HG02678 (cell line): ENCODE data around the gene PTPN11.
"Not testable (repeated sequence)": the region's sequence is repeated elsewhere in the genome, so short reads cannot be mapped to it uniquely, and the experiment has no call there.

Experiments used
- ATAC-seq: cut with Tn5 transposase; IDR thresholded peaks from one replicate; pipeline ENCODE4 v1.9.1; 2021; ENCODE audit warnings: mild to moderate bottlenecking, moderate library complexity; ENCODE audit not compliant: unreplicated experiment

PTPN11 gene

DNA sequence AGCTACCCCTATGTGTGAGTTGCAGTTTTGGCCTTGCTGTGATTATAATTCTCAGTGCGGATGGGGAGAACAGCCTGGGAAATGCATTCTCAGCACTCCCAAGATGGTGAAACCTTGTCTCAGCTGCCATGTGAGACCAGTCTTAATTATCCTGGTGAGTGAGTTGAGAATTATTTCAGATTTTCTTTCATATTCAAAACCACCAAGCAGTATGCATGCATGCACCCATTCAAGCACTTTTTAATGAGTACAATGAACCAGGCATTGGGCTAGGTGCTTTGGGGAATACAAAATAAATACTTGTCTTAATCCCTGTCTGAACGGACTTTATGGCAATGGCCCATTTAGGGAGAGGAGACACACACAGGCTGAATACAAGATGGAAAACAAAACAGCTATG lies 94.7 kb downstream of the PTPN11 start:
- ATAC-seq, result no peak

DNA sequence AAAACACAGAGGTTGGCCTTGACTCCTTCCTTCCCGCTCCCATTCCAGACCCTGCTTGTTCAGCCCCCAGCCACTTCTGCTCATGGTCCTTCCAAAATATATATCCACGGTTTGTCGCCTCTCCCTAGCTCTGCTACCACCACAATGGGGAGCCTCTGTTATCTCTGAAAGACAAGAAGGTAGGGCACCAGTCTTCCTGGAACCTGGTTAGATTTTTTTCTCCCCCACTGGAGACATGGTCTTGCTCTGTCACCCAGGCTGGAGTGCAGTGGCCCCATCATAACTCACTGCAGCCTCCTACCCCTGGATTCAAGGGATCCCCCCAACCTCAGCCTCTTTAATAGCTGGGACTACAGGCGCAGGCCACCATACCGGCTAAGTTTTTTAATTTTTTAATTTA lies 95.7 kb downstream of the PTPN11 start:
- ATAC-seq, result no peak

DNA sequence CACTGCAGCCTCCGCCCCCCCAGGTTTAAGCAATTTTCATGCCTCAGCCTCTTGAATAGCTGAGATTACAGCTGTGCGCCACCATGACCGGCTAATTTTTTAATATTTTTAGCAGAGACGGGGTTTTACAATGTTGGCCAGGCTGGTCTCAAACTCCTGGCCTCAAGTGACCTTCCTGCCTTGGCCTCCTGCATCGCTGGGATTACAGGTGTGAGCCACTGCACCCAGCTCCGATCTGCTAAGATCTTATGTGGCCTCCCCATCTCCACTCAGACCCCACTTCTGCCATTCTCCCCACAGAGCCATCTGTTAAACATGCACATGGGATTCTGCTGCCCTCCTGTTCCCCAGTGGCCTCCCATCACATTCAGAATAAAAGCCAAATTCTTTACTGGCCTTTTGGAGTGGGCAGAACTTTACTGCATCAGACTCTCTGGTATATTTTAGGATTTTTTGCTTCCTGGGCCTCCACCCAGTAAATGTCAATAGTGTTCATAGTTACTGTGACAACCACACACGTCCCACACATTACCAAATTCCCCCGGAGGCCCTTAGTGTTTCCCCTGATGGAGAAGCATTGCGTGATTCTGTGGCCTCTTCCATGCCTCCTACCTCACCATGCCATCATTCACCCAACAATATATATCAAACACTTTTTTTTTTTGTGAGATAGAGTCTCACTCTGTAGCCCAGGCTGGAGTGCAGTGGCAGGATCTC lies 96.3 kb downstream of the PTPN11 start:
- no peak for ATAC-seq

DNA sequence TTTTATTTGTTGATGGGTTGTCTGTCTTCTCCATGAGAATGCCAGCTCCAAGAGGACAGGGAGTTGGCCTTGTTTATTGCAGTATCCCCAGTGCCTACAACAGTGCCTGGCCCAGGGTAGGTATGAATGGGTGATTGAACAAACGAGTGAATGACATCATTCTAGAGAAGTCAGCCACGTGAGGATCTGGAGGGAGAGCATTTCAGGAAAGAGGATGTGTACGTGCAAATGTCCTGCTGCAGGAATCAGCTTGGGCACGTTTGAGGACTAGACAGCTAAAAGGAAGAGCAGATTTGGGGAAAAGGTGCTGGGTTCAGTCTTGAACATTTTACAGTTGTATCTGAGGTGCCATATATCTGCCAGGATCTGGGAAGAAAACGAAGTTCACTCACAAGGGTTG lies 97.1 kb downstream of the PTPN11 start:
- ATAC-seq, result no peak

DNA sequence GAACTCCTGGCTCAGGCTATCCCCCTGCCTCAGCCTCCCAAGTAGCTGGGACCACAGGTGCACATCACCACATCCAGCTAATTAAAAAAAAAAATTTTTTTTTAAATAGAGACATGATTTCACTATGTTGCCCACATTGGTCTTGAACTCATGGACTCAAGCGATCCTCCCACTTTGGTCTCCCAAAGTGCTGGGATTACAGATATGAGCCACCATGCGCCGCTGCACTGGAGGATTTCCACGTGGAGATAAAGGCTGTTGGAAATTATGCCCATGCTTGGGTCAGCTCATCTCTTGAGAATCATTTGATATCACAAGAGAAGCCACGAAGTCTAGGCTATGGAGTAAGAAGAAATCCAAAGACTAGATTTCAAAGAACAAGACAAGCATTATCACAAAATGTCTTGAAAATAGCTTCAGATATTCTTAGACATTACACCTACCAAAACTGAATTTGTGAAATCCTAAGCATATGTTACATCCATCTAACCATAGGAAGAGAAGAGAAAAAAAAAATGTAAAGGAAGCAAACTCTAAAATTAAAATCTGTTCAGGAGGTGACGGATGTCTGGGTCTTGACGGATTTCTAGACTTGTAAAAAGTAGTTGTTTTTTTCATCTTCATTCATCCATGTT lies 99.1 kb downstream of the PTPN11 start:
- ATAC-seq, result no peak

DNA sequence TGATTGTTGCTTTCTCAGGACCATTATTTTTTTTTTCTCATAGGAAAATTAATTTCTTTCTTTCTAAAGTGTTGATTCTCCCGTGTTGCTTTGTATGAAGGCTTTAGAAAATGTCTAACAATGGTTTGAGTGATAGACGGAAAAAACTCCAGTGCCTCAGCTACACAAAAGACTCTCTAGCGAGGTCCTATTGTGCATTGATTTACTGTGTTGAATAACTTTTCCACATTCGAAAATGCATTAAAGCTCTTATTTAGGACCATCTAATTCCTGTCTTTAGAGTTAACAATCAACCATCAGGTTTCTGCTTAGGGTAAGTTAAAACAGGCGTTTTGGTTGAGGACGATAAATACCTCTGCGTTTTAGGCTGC lies 99.6 kb downstream of the PTPN11 start:
- ATAC-seq, result no peak

DNA sequence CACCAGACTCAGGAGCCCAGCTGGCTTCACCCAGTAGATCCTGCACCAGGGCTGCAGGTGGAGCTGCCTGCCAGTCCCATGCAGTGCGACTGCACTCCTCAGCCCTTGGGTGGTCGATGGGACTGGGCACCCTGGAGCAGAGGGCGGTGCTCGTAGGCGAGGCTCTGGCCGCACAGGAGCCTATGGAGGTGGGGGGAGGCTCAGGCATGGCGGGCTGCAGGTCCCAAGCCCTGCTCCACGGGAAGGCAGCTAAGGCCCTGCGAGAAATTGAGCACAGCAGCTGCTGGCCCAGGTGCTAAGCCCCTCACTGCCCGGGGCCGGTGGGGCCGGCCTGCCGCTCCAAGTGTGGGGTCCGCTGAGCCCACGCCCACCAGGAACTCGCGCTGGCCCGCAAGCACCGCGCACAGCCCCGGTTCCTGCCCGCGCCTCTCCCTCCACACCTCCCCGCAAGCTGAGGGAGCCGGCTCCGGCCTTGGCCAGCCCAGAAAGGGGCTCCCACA lies 101.1 kb downstream of the PTPN11 start:
- ATAC-seq, result not testable (repeated sequence)

DNA sequence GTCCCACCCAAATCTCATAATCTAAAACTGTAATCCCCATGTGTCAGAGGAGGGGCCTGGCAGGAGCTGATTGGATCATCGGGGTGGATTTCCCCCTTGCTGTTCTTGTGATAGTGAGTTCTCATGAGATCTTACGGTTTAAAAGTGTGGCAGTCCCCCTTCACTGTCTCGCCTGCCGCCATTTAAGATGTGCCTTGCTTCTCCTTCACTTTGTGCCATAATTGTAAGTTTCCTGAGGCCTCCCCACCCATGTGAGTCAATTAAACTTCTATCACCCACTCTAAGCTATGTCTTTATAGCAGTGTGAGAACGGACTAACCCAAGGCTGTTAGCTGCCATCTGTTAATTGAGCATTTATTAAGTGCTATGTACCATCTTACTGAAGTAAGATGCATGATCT lies 105.1 kb downstream of the PTPN11 start:
- ATAC-seq, result no peak

DNA sequence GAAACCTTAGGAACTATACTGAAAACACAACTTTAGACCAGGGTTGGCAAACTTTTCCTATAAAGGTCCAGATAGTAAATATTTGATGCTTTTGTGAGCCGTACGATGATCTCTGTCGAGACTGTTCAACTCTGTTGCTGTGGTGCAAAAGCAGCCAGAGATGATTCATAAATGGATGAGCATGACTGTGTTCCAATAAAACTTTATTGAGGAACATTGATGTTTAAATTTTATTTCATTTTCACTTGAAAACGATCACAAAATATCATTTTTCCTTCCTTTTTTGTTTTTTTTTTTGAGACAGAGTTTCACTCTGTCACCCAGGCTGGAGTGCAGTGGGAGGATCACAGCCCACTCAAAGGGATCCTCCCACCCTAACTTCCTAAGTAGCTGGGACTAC lies 105.5 kb downstream of the PTPN11 start:
- ATAC-seq, result no peak

DNA sequence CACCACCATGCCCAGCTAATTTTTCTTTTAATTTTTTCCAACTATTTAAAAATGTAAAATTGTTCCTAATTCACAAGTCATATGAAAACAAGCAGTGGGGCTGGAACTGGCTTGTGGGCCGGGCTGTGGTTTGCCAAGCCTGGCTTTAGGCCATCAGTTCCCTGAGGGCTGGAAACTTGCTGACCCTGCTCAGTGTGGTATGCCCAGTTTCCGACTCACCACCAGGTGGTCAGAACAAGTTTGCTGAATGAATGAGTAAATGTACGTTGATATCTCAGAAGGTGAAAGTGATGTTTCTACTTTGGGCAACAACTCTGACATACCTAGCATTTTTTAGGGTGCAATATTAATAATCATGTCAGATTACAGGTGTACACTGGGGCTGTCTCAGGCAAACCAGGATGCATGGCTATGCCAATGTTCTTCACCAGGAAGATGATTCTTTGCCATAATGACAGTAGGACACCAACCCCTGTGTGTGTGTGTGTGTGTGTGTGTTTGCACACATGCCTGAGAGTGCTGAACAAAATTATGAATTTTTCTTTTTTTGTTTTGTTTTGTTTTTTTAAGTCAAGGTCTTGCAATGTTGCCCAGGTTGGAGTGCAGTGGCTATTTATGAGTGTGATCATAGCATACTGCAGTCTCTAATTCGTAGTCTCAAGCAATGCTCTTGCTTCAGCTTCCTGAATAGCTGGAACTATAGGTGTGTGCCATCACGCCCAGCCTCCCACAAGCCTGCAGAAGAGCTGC lies 106.1 kb downstream of the PTPN11 start:
- no peak for ATAC-seq

DNA sequence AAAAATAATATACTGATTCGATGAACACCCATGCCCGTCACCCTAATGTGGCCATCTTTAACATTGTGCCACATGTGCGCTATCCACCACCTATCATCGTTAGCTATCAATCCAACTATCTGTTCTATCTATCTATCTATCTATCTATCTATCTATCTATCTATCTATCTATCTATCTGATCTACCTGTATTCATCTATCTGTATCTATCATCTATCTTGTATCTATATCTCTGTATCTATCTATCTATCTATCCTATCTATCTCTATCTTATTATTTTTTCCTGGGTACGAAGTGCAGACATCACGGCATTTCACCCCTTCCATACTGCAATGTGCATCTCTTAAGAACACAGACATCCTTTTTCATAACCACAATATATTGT lies 106.7 kb downstream of the PTPN11 start:
- no peak for ATAC-seq

DNA sequence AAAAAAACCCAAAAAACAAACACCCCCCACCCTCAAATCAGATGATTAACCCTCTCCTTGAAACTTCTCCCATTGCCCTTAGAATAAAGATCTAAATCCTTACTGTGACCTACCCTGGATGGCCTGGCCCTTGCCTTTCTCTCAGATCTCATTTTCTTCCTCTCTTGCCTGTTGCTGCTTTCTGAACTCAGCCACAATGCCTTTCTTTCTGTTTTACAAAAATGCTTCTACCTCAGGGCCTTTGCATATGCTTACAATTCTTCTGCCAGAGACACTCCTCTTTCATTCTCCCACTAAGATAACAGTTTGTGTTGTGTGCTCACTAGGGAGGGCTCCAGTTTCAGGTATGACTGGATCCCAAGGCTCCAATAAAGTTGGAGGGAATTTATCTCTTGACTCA lies 108.3 kb downstream of the PTPN11 start:
- ATAC-seq, result no peak

DNA sequence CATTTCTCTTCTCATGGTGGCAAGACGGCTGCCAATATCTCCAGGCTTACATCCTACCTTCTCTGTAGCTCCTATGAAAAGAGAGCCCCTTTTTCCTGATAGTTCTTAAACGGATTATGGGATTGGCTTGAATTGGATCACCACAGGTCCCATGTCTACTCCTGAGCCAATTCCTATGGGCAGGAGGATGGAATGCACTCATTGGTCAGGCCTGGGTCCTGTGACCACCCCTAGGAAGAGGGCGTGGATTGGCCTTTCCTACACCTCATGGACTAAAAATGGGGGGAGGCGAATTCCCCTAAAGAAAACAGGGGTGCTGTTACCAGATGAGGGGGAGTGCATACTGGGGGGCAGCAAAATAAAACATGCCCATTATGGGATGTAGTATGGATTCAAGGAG lies 108.8 kb downstream of the PTPN11 start:
- no peak for ATAC-seq

DNA sequence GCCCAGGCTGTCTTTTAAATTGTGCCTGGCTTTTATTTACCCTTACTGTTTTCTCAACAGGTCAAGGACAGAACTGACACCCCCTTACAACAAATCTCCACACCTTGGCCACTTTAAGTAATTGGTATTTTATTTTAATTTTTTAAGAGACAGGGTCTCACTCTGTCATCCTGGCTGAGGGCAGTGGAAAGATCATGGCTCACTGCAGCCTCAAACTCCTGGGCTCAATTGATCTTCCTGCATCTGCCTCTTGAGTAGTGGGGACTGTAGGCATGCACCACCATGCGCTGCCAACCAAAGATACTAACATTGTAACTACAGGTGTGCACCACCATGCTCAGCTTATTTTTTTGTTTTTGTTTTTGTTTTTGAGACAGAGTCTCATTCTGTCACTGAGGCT lies 109.8 kb downstream of the PTPN11 start:
- no peak for ATAC-seq

DNA sequence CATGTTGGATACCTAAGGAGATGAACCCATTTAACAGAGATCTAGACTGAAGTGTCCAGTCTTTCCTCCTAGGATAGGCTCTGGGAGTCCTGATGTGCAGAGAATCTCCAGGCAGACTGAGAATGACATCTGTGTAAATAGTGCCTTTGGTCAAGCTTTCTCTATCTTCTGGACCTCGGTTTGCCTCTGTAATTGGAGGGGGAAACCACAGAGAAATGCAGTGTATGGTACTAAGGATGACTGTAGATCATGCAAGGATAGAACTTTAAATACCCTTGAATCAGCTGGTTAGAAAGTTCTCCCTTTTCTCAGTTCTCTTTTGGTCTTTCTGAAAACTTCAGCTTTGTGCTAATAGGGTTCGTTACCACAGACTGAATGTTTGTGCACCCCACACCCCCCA lies 112.2 kb downstream of the PTPN11 start:
- ATAC-seq, result no peak

DNA sequence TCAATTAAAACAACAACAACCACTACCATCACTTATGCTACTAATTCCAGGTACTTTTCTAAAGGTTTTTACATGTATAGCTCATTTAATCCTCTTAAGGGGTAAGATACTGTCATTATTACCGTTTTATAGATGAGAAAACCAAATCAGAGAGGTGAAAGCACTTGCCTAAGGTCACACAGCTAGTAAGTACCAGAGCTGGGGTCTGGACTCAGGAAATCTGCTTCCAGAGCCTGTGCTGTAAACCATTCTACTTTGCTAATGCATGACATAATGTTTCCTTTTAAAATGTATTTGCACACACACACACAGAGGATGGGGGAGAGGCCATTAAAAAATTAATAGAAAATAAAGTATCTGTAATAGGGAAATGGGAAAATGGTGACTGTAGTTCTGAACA lies 113.4 kb downstream of the PTPN11 start:
- ATAC-seq, result no peak

DNA sequence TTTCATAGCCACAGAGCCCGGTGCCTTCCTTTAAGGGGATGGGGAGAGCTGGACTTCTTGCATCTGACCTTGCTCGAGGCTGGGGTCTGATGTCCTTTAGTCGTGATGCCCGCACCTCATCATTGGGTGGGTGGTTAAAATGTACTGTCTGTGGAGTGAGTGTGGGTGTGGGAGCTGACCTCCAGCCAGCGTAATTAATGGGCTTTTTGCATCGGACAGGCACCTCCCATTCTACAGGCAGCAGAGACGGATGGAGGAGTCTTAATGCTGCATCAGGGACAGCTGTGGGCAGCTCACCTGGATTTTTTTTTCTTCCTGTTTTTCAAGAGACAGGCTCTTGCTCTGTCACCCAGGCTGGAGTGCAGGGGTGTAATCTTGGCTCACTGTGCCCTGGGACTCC lies 114.8 kb downstream of the PTPN11 start:
- no peak for ATAC-seq

DNA sequence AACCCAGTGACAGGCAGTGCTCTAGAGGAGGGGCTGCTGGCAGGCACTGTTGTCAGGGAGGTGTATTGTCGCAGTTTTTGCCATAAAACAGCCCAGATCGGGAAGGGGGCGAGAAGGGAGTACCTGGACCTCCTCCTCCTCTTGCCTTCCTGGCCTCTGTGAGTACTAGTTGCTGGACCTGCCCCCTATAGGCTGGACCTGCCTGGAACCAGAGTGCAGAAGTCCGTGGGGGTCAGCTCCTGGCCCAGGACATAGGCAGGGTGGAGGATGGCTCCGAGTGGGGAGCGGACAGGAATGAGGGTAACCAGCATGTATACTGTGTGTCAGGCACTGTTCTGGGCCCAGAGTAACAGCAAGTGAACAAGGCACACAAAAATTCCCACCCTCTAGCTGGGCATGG lies 116.3 kb downstream of the PTPN11 start:
- no peak for ATAC-seq

DNA sequence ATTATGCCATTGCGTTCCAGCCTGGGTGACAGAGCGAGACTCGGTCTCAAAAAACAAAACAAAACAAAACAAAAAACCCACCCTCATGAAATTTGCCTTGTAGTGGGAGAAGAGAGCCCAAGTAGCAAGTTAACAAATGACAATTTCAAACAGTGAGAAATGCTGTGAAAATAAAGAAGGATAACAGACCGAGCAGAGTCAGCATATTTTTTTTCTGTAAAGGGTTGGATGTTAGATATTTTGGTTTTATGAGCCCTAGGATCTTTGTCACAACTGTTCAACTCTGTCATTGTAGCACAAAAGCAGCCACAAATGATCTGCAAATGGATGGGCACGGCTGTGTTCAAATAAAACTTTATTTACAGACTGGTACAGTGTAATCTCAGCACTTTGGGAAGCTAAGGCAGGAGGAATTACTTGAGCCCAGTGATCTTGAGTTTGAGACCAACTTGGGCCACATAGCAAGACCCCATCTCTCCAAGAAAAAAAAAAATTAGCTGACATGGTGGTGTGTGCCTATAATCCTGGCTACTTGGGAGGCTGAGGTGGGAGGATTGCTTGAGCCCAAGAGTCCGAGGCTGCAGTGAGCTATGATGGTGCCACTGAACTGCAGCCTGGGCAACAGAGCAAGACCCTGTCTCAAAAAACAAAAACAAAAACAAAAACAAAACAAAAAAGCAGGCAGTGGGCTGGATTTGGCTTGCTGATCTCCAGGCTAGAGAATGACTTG lies 117.1 kb downstream of the PTPN11 start:
- no peak for ATAC-seq

DNA sequence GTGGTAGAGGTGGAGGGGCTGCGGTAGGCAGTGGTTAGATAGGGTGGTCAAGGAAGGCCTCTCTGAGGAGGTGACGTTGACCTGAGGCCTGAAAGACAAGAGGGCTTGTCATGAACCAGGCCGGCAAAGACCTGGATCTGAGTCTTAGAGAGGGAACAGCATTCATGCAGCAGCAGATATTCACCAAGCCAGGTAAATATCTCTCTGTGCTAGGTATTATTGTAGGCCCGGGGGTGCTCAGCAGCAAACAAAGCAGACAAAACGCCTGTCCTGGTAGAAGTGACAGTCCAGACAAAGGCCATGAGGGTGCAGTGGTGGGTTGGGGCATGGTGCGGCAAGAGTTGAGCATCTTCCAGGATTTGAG lies 117.6 kb downstream of the PTPN11 start:
- no peak for ATAC-seq

DNA sequence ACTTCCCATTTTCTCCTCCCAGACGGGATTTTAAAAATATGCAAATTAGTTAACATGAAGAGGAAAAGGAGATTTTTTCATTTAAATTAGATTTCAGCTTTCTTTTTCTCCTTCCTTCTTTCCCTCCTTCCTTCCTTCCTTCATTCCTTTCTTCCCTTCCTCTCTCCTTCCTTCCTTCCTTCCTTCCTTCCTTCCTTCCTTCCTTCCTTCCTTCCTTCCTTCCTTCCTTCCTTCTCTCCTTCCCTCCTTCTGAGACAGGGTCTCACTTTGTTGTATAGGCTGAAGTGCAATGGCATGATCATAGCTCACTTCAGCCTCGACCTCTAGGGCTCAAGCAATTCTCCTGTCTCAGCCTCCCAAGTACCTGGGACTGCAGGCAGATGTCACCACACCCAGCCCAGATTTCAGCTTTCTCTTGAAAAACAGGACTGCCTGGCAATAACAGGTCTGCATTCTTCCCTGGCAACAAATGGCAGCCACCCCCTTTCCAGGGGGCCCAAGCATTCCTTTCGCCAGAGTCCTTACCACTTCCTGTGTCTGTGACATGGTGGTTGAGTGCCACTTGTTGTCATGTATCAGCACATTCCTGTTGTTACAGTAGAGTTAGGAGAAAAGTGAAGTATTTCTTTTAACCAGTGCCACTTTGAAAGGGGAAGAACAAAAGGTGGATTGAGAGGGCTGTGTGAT lies 119.1 kb downstream of the PTPN11 start:
- ATAC-seq, result no peak
